IPS-20b (cell line): ENCODE measurements around the gene NID1.
"Not testable (repeated sequence)": the region's sequence is repeated elsewhere in the genome, so short reads cannot be mapped to it uniquely, and the experiment has no call there.

Experiments used
- H3K27ac ChIP-seq: one replicate; pipeline ENCODE4 v1.5.1; 2013; ENCODE audit warnings: low read length
- H3K27me3 ChIP-seq: 2 replicates; pipeline ENCODE4 v1.6.1; 2013; ENCODE audit warnings: mild to moderate bottlenecking, low read length, inconsistent platforms; ENCODE audit not compliant: insufficient read depth
- H3K36me3 ChIP-seq: 2 replicates; pipeline ENCODE4 v1.6.1; 2013; ENCODE audit warnings: low read depth, mild to moderate bottlenecking, inconsistent platforms, low read length, moderate library complexity; ENCODE audit not compliant: insufficient read depth
- H3K4me1 ChIP-seq: 2 replicates; pipeline ENCODE4 v1.6.1; 2013; ENCODE audit warnings: mild to moderate bottlenecking, control low read depth, inconsistent platforms, low read length, moderate library complexity; ENCODE audit not compliant: insufficient read depth
- H3K4me3 ChIP-seq: 2 replicates; pipeline ENCODE4 v1.5.1; 2013; ENCODE audit warnings: mild to moderate bottlenecking, low read length, inconsistent platforms
- H3K9ac ChIP-seq: 2 replicates; pipeline ENCODE4 v1.6.1; 2013; ENCODE audit warnings: low read depth, mild to moderate bottlenecking, inconsistent platforms, low read length, moderate library complexity
- H3K9me3 ChIP-seq: 2 replicates; pipeline ENCODE4 v1.6.1; 2013; ENCODE audit warnings: mild to moderate bottlenecking, low read depth, low read length, inconsistent platforms; ENCODE audit not compliant: insufficient read depth

NID1 gene

GRCh38 chr1:236090741-236091147, 25.9 kb upstream of the NID1 start:
- H3K9ac ChIP-seq = no peak overlapping the region
- H3K27ac ChIP-seq = no peak overlapping the region
- H3K9me3 ChIP-seq = peaks cover 1% of the 10 kb centered on the region; the same call in 1 of the 2 replicates
- H3K27me3 ChIP-seq = no peaks in the 10 kb centered on the region
- H3K4me3 ChIP-seq = no peak overlapping the region
- H3K4me1 ChIP-seq = no peaks in the 10 kb centered on the region
- H3K36me3 ChIP-seq = no peaks in the 10 kb centered on the region

- H3K36me3 ChIP-seq = no peaks in the 10 kb centered on the region
- no peak overlapping the region for H3K9ac ChIP-seq
- no peaks in the 10 kb centered on the region for H3K9me3 ChIP-seq
- no peak overlapping the region for H3K4me3 ChIP-seq
- H3K27ac ChIP-seq = no peak overlapping the region
- H3K4me1 ChIP-seq = no peaks in the 10 kb centered on the region
- no peaks in the 10 kb centered on the region for H3K27me3 ChIP-seq
Measured at GRCh38 chr1:236089046-236089773, 24.3 kb upstream of the NID1 start.

GRCh38 chr1:236086537-236086936, 21.6 kb upstream of the NID1 start:
- Histone ChIP-seq H3K27ac (no peak overlapping the region), H3K4me1 (no peaks in the 10 kb centered on the region), H3K9me3 (no peaks in the 10 kb centered on the region), H3K4me3 (no peak overlapping the region), H3K9ac (no peak overlapping the region), H3K36me3 (no peaks in the 10 kb centered on the region), H3K27me3 (no peaks in the 10 kb centered on the region)

GRCh38 chr1:236085545-236086159, 20.8 kb upstream of the NID1 start:
- no peaks in the 10 kb centered on the region for H3K4me1 ChIP-seq
- H3K4me3 ChIP-seq = no peak overlapping the region
- H3K9ac ChIP-seq = no peak overlapping the region
- H3K27me3 ChIP-seq = no peaks in the 10 kb centered on the region
- no peaks in the 10 kb centered on the region for H3K9me3 ChIP-seq
- H3K36me3 ChIP-seq = no peaks in the 10 kb centered on the region
- H3K27ac ChIP-seq = no peak overlapping the region

GRCh38 chr1:236084386-236084730, 19.5 kb upstream of the NID1 start:
- H3K9ac ChIP-seq = no peak overlapping the region
- H3K27ac ChIP-seq = no peak overlapping the region
- no peak overlapping the region for H3K4me3 ChIP-seq
- H3K9me3 ChIP-seq = no peaks in the 10 kb centered on the region
- H3K4me1 ChIP-seq = no peaks in the 10 kb centered on the region
- no peaks in the 10 kb centered on the region for H3K36me3 ChIP-seq
- H3K27me3 ChIP-seq = no peaks in the 10 kb centered on the region

GRCh38 chr1:236083650-236084385, 18.9 kb upstream of the NID1 start:
- H3K36me3 ChIP-seq = no peaks in the 10 kb centered on the region

GRCh38 chr1:236082526-236082925, 17.6 kb upstream of the NID1 start:
- Histone ChIP-seq H3K36me3 (no peaks in the 10 kb centered on the region), H3K27ac (no peak overlapping the region), H3K4me3 (no peak overlapping the region), H3K27me3 (no peaks in the 10 kb centered on the region), H3K4me1 (no peaks in the 10 kb centered on the region), H3K9ac (no peak overlapping the region), H3K9me3 (no peaks in the 10 kb centered on the region)

More at GRCh38 chr1:236083650-236084385, 18.9 kb upstream of the NID1 start:
- Histone ChIP-seq H3K27me3 (no peaks in the 10 kb centered on the region), H3K4me3 (no peak overlapping the region), H3K27ac (no peak overlapping the region), H3K9ac (no peak overlapping the region), H3K9me3 (no peaks in the 10 kb centered on the region), H3K4me1 (no peaks in the 10 kb centered on the region)

GRCh38 chr1:236081546-236082227, 16.8 kb upstream of the NID1 start:
- Histone ChIP-seq H3K27me3 (no peaks in the 10 kb centered on the region), H3K9ac (no peak overlapping the region), H3K4me1 (no peaks in the 10 kb centered on the region), H3K27ac (no peak overlapping the region), H3K9me3 (no peaks in the 10 kb centered on the region), H3K36me3 (no peaks in the 10 kb centered on the region), H3K4me3 (no peak overlapping the region)

GRCh38 chr1:236079703-236080102, 14.8 kb upstream of the NID1 start:
- no peaks in the 10 kb centered on the region for H3K27me3 ChIP-seq
- H3K9me3 ChIP-seq = no peaks in the 10 kb centered on the region
- no peaks in the 10 kb centered on the region for H3K4me1 ChIP-seq
- H3K9ac ChIP-seq = no peak overlapping the region
- H3K36me3 ChIP-seq = no peaks in the 10 kb centered on the region
- H3K4me3 ChIP-seq = no peak overlapping the region
- H3K27ac ChIP-seq = no peak overlapping the region

GRCh38 chr1:236078993-236079392, 14.1 kb upstream of the NID1 start:
- no peaks in the 10 kb centered on the region for H3K4me1 ChIP-seq
- H3K4me3 ChIP-seq = no peak overlapping the region
- H3K9me3 ChIP-seq = no peaks in the 10 kb centered on the region
- no peak overlapping the region for H3K9ac ChIP-seq
- no peaks in the 10 kb centered on the region for H3K36me3 ChIP-seq
- no peaks in the 10 kb centered on the region for H3K27me3 ChIP-seq
- no peak overlapping the region for H3K27ac ChIP-seq

- H3K9ac ChIP-seq, H3K36me3 ChIP-seq, H3K9me3 ChIP-seq, H3K27ac ChIP-seq, H3K4me1 ChIP-seq, H3K27me3 ChIP-seq, H3K4me3 ChIP-seq: not testable (repeated sequence)
Measured at GRCh38 chr1:236078077-236078476, 13.2 kb upstream of the NID1 start.
